ENCODE data around the gene ITPKC. TPM values are rescaled to one million over a fixed set of nuclear protein-coding genes. Genes with fewer than 3 reads are reported as not detected.
A peak's percentile ranks its signal among the peaks of the same experiment; 100 is the strongest.

Gene ITPKC
- total and polyA plus RNA-seq, 4 donors: 11.1 to 25.7 (median 18.9) TPM

- intact Hi-C loops (cut with DNase I): no loop called here
- no peaks in the 10 kb centered on the region for H3K4me1 ChIP-seq (ENCODE audit: control insufficient read depth in 1 of 2, insufficient read depth in 2 of 2, low read length in 2 of 2)
- H3K36me3 ChIP-seq (ENCODE audit: control insufficient read depth in 1 of 2, insufficient read depth in 2 of 2, low read length in 1 of 2): peaks cover 0 to 10% of the 10 kb centered on the region in 2 donors
- ATAC-seq (ENCODE audit: low FRiP score) (no peak), DNase-seq (no peak)
- WGBS, 2 donors: 48 to 54% methylated on average over 1 of the region's 1 CpG
- peak overlapping the region in 1 of 2 donors; percentile 83 for H3K27ac ChIP-seq (ENCODE audit: low read depth in 1 of 2, low read length in 2 of 2)
- H3K9me3 ChIP-seq (ENCODE audit: control insufficient read depth, low read length): no peaks in the 10 kb centered on the region
- H3K4me3 ChIP-seq (ENCODE audit: low read length in 2 of 2): no peak overlapping the region
- H3K27me3 ChIP-seq (ENCODE audit: control insufficient read depth in 1 of 2, insufficient read depth in 2 of 2, low read length in 1 of 2): no peaks in the 10 kb centered on the region
Measured at GRCh38 chr19:40688309-40688708, 28.6 kb upstream of the ITPKC start.

GRCh38 chr19:40688987-40689338, 27.9 kb upstream of the ITPKC start:
- H3K9me3 ChIP-seq (ENCODE audit: control insufficient read depth, low read length): no peaks in the 10 kb centered on the region
- WGBS, 2 donors: 7 to 8% methylated on average over 4 of the region's 4 CpGs
- no peak overlapping the region for H3K27ac ChIP-seq (ENCODE audit: low read depth in 1 of 2, low read length in 2 of 2)
- H3K4me3 ChIP-seq (ENCODE audit: low read length in 2 of 2): peak overlapping the region; percentile 62 to 75
- no peaks in the 10 kb centered on the region for H3K4me1 ChIP-seq (ENCODE audit: control insufficient read depth in 1 of 2, insufficient read depth in 2 of 2, low read length in 2 of 2)
- H3K36me3 ChIP-seq (ENCODE audit: control insufficient read depth in 1 of 2, insufficient read depth in 2 of 2, low read length in 1 of 2): peaks cover 0 to 10% of the 10 kb centered on the region in 2 donors
- DNase-seq (no peak), ATAC-seq (ENCODE audit: low FRiP score) (no peak)
- intact Hi-C loops (cut with DNase I): no loop called here
- H3K27me3 ChIP-seq (ENCODE audit: control insufficient read depth in 1 of 2, insufficient read depth in 2 of 2, low read length in 1 of 2): no peaks in the 10 kb centered on the region

GRCh38 chr19:40689339-40690049, 27.4 kb upstream of the ITPKC start:
- Histone ChIP-seq H3K36me3 (ENCODE audit: control insufficient read depth in 1 of 2, insufficient read depth in 2 of 2, low read length in 1 of 2) (peaks cover 0 to 9% of the 10 kb centered on the region in 2 donors), H3K4me1 (ENCODE audit: control insufficient read depth in 1 of 2, insufficient read depth in 2 of 2, low read length in 2 of 2) (no peaks in the 10 kb centered on the region), H3K4me3 (ENCODE audit: low read length in 2 of 2) (peak overlapping the region; percentile 62 to 75), H3K27ac (ENCODE audit: low read depth in 1 of 2, low read length in 2 of 2) (peak overlapping the region in 1 of 2 donors; percentile 38), H3K27me3 (ENCODE audit: control insufficient read depth in 1 of 2, insufficient read depth in 2 of 2, low read length in 1 of 2) (no peaks in the 10 kb centered on the region), H3K9me3 (ENCODE audit: control insufficient read depth, low read length) (no peaks in the 10 kb centered on the region)
- intact Hi-C loops (cut with DNase I): loop anchor here in 1 of 2 donors (1.0 to 2.0 kb wide), 2 partner anchors 27 to 61 kb away; partner anchors contain the start of genes ACTMAP, COQ8B and SNRPA
- 5% methylated on average over 18 of the region's 18 CpGs for WGBS, 2 donors
- ATAC-seq (ENCODE audit: low FRiP score): no peak
- DNase-seq: no peak

- intact Hi-C loops (cut with DNase I): loop anchor here in 1 of 2 donors (1.0 to 2.0 kb wide), 2 partner anchors 26 to 61 kb away; partner anchors contain the start of genes ACTMAP, COQ8B and SNRPA
- WGBS, 2 donors: 0 to 1% methylated on average over 29 to 50 of the region's 50 CpGs
- H3K9me3 ChIP-seq (ENCODE audit: control insufficient read depth, low read length): no peaks in the 10 kb centered on the region
- H3K27ac ChIP-seq (ENCODE audit: low read depth in 1 of 2, low read length in 2 of 2): peak within 1 kb of the TSS; percentile 15 to 56
- H3K27me3 ChIP-seq (ENCODE audit: control insufficient read depth in 1 of 2, insufficient read depth in 2 of 2, low read length in 1 of 2): no peaks in the 10 kb centered on the region
- peak within 1 kb of the TSS; percentile 62 to 75 for H3K4me3 ChIP-seq (ENCODE audit: low read length in 2 of 2)
- no peak for DNase-seq
- no peaks in the 10 kb centered on the region for H3K4me1 ChIP-seq (ENCODE audit: control insufficient read depth in 1 of 2, insufficient read depth in 2 of 2, low read length in 2 of 2)
- peaks cover 0 to 6% of the 10 kb centered on the region in 2 donors for H3K36me3 ChIP-seq (ENCODE audit: control insufficient read depth in 1 of 2, insufficient read depth in 2 of 2, low read length in 1 of 2)
- no peak for ATAC-seq (ENCODE audit: low FRiP score)
Measured at GRCh38 chr19:40690050-40690692, 26.7 kb upstream of the ITPKC start, which contains the start of gene NUMBL. NUMBL (minus strand) TSS chr19:40690651; CDS start chr19:40690483, 168 bp downstream.

- 0 to 1% methylated on average over 45 to 56 of the region's 56 CpGs for WGBS, 2 donors
- peaks cover 0 to 1% of the 10 kb centered on the region in 2 donors for H3K36me3 ChIP-seq (ENCODE audit: control insufficient read depth in 1 of 2, insufficient read depth in 2 of 2, low read length in 1 of 2)
Measured at GRCh38 chr19:40690693-40691420, 26.1 kb upstream of the ITPKC start.

GRCh38 chr19:40691421-40692211, 25.3 kb upstream of the ITPKC start:
- H3K27me3 ChIP-seq (ENCODE audit: control insufficient read depth in 1 of 2, insufficient read depth in 2 of 2, low read length in 1 of 2): no peaks in the 10 kb centered on the region
- intact Hi-C loops (cut with DNase I): loop anchor here in 1 of 2 donors (2.0 kb wide), 1 partner anchor 59 kb away; the partner anchor contains the start of genes ACTMAP and SNRPA
- H3K4me3 ChIP-seq (ENCODE audit: low read length in 2 of 2): no peak overlapping the region
- H3K27ac ChIP-seq (ENCODE audit: low read depth in 1 of 2, low read length in 2 of 2): peak overlapping the region in 1 of 2 donors; percentile 56
- no peak for ATAC-seq (ENCODE audit: low FRiP score)
- H3K36me3 ChIP-seq (ENCODE audit: control insufficient read depth in 1 of 2, insufficient read depth in 2 of 2, low read length in 1 of 2): peaks cover 0 to under 1% of the 10 kb centered on the region in 2 donors
- H3K4me1 ChIP-seq (ENCODE audit: control insufficient read depth in 1 of 2, insufficient read depth in 2 of 2, low read length in 2 of 2): no peaks in the 10 kb centered on the region
- no peaks in the 10 kb centered on the region for H3K9me3 ChIP-seq (ENCODE audit: control insufficient read depth, low read length)
- no peak for DNase-seq
- 56 to 68% methylated on average over 19 to 24 of the region's 24 CpGs for WGBS, 2 donors

More at GRCh38 chr19:40690693-40691420, 26.1 kb upstream of the ITPKC start:
- Histone ChIP-seq H3K27me3 (ENCODE audit: control insufficient read depth in 1 of 2, insufficient read depth in 2 of 2, low read length in 1 of 2) (no peaks in the 10 kb centered on the region), H3K9me3 (ENCODE audit: control insufficient read depth, low read length) (no peaks in the 10 kb centered on the region), H3K27ac (ENCODE audit: low read depth in 1 of 2, low read length in 2 of 2) (peak overlapping the region in 1 of 2 donors; percentile 56), H3K4me3 (ENCODE audit: low read length in 2 of 2) (peak overlapping the region; percentile 24 to 62), H3K4me1 (ENCODE audit: control insufficient read depth in 1 of 2, insufficient read depth in 2 of 2, low read length in 2 of 2) (no peaks in the 10 kb centered on the region)
- peak; percentile 96 to 99 for DNase-seq
- peak; percentile 92 for ATAC-seq (ENCODE audit: low FRiP score)
- intact Hi-C loops (cut with DNase I): loop anchor here in 1 of 2 donors (1.0 to 2.0 kb wide), 2 partner anchors 25 to 60 kb away; partner anchors contain the start of genes ACTMAP, COQ8B and SNRPA

- Histone ChIP-seq H3K27me3 (ENCODE audit: control insufficient read depth in 1 of 2, insufficient read depth in 2 of 2, low read length in 1 of 2) (no peaks in the 10 kb centered on the region), H3K4me3 (ENCODE audit: low read length in 2 of 2) (no peak overlapping the region), H3K4me1 (ENCODE audit: control insufficient read depth in 1 of 2, insufficient read depth in 2 of 2, low read length in 2 of 2) (no peaks in the 10 kb centered on the region), H3K27ac (ENCODE audit: low read depth in 1 of 2, low read length in 2 of 2) (peak overlapping the region in 1 of 2 donors; percentile 1), H3K9me3 (ENCODE audit: control insufficient read depth, low read length) (no peaks in the 10 kb centered on the region), H3K36me3 (ENCODE audit: control insufficient read depth in 1 of 2, insufficient read depth in 2 of 2, low read length in 1 of 2) (no peaks in the 10 kb centered on the region)
- WGBS, 2 donors: 78 to 82% methylated on average over 14 of the region's 14 CpGs
- intact Hi-C loops (cut with DNase I): no loop called here
- DNase-seq (no peak), ATAC-seq (ENCODE audit: low FRiP score) (no peak)
Measured at GRCh38 chr19:40692212-40692551, 24.7 kb upstream of the ITPKC start.

Measured in aorta (tissue), 5 donors.